ENCODE data around the gene WASHC3. TPM values are rescaled to one million over a fixed set of nuclear protein-coding genes. Genes with fewer than 3 reads are reported as not detected.

The WASHC3 gene
- total and polyA plus RNA-seq, 2 donors (not counting 3 experiments of a cell fraction or from before 2014, with no cell fraction given), result 27.8 to 28.8 TPM

GRCh38 chr12:102051431-102051965 is 10.3 kb downstream of the WASHC3 start:
- DNase-seq (ENCODE audit: low read depth, low spot score), result no peak
- dilution Hi-C loops (cut with MboI; ENCODE audit: extremely low pct_ligation_motif_present, low sequenced_read_pairs) (no loop called here), intact Hi-C loops (cut with micrococcal nuclease) (no loop called here)
- no peak for FAIRE-seq
- TF ChIP-seq EZH2 (IDR thresholded peaks at IDR 0.05; ENCODE audit: borderline replicate concordance, low read depth, low read length, severe bottlenecking), result no peak
- TF ChIP-seq JUN (IDR thresholded peaks at IDR 0.05; ENCODE audit: borderline replicate concordance, insufficient read depth, insufficient read length, low read depth), result no peak
- TF ChIP-seq GATA2 (IDR thresholded peaks at IDR 0.05; ENCODE audit: insufficient read depth, insufficient read length, low read depth, low read length), result no peak
- no peak for TF ChIP-seq POLR2AphosphoS5 (IDR thresholded peaks at IDR 0.05; ENCODE audit: insufficient read depth, low read depth, low read length)
- TF ChIP-seq FOS (IDR thresholded peaks at IDR 0.05; ENCODE audit: borderline replicate concordance, insufficient read depth, low read length), result no peak
- no peak for TF ChIP-seq CTCF (IDR thresholded peaks at IDR 0.05; ENCODE audit: extremely low read depth in 1 of 2, insufficient read depth in 1 of 2, low read depth in 1 of 2, low read length in 2 of 2)
- TF ChIP-seq MYC (IDR thresholded peaks at IDR 0.05; ENCODE audit: low read depth, low read length), result no peak
- no peak for TF ChIP-seq POLR2A (IDR thresholded peaks at IDR 0.05; ENCODE audit: low read depth, low read length)
- no peak for TF ChIP-seq MAX (IDR thresholded peaks at IDR 0.05; ENCODE audit: insufficient read depth, insufficient read length)
- Histone ChIP-seq H3K9me1 (replicated peaks; ENCODE audit: control insufficient read depth, extremely low read depth, insufficient read depth, low read length) (no peaks in the 10 kb centered on the region), H3K9me3 (replicated peaks; ENCODE audit: control insufficient read depth, insufficient read depth, low read length) (no peaks in the 10 kb centered on the region), H3K4me1 (ENCODE audit: control insufficient read depth, extremely low read depth, insufficient read depth, low read length) (no peaks in the 10 kb centered on the region), H3K4me3 (replicated peaks in 1 of 3; ENCODE audit: insufficient read depth in 1 of 3, low read depth in 1 of 3, low read length in 3 of 3) (no peak overlapping the region), H3K36me3 (ENCODE audit: control insufficient read depth in 2 of 2, extremely low read depth in 1 of 2, insufficient read depth in 2 of 2, low read length in 2 of 2) (no peaks in the 10 kb centered on the region), H3K27ac (ENCODE audit: insufficient read depth, low read depth, low read length) (no peak overlapping the region), H4K20me1 (replicated peaks; ENCODE audit: control insufficient read depth, extremely low read depth, insufficient read depth, low read length) (no peaks in the 10 kb centered on the region), H3K27me3 (ENCODE audit: control insufficient read depth in 2 of 2, insufficient read depth in 2 of 2, low read length in 2 of 2) (no peaks in the 10 kb centered on the region), H3K79me2 (ENCODE audit: control insufficient read depth, insufficient read depth, low read length) (no peaks in the 10 kb centered on the region), H3K4me2 (ENCODE audit: insufficient read depth, low read length) (no peak overlapping the region), H3K9ac (replicated peaks; ENCODE audit: extremely low read depth, insufficient read depth, low read length) (no peak overlapping the region), H2AFZ (ENCODE audit: low read depth, low read length) (no peak overlapping the region)
- POLR2A ChIA-PET, result no interaction called here
- no TSS peak for BruUV-seq (replicated peaks)
- CTCF ChIA-PET, result no interaction called here

Measured in endothelial cell of umbilical vein (primary cell).